ENCODE results near the gene SSBP3. TPM values are rescaled to one million over a fixed set of nuclear protein-coding genes. Genes with fewer than 3 reads are reported as not detected.
"Not testable (repeated sequence)": the region's sequence is repeated elsewhere in the genome, so short reads cannot be mapped to it uniquely, and the experiment has no call there.

Gene SSBP3
- total RNA-seq, 4 donors from 2014 or later = 17.1 to 25.4 (median 21.5) TPM

- H3K36me3 ChIP-seq = peaks cover 0 to 96% (median 7%) of the 10 kb centered on the region in 3 donors
- no peak overlapping the region for H3K27ac ChIP-seq
- WGBS, 2 donors = 84 to 90% methylated on average over 8 to 12 of the region's 15 CpGs
- TF ChIP-seq POLR2A (IDR thresholded peaks at IDR 0.05) (no peak), CTCF (IDR thresholded peaks at IDR 0.05) (no peak)
- DNase-seq = no peak
- no peak overlapping the region for H3K4me3 ChIP-seq
- no peaks in the 10 kb centered on the region for H3K27me3 ChIP-seq
- H3K9me3 ChIP-seq = no peaks in the 10 kb centered on the region
- intact Hi-C loops (cut with DNase I) = no loop called here
- H3K4me1 ChIP-seq = peaks cover 0 to 31% (median 0%) of the 10 kb centered on the region in 3 donors
Measured at GRCh38 chr1:54391450-54392209, 14.6 kb downstream of the SSBP3 start.

- H3K36me3 ChIP-seq = peaks cover 0 to 95% (median 6%) of the 10 kb centered on the region in 3 donors
- H3K27ac ChIP-seq = no peak overlapping the region
- H3K9me3 ChIP-seq = no peaks in the 10 kb centered on the region
- DNase-seq = no peak
- peaks cover 0 to 35% (median 0%) of the 10 kb centered on the region in 3 donors for H3K4me1 ChIP-seq
- H3K27me3 ChIP-seq = no peaks in the 10 kb centered on the region
- TF ChIP-seq POLR2A (IDR thresholded peaks at IDR 0.05) (no peak), CTCF (IDR thresholded peaks at IDR 0.05) (no peak)
- H3K4me3 ChIP-seq = no peak overlapping the region
- intact Hi-C loops (cut with DNase I) = no loop called here
- WGBS, 2 donors = 94 to 95% methylated on average over 8 to 19 of the region's 24 CpGs
Measured at GRCh38 chr1:54390655-54391054, 15.5 kb downstream of the SSBP3 start.

GRCh38 chr1:54389608-54390007, 16.6 kb downstream of the SSBP3 start:
- H3K4me3 ChIP-seq; H3K9me3 ChIP-seq; DNase-seq; intact Hi-C loops (cut with DNase I); H3K27me3 ChIP-seq; H3K27ac ChIP-seq: not testable (repeated sequence)
- Histone ChIP-seq H3K36me3 (peaks cover 0 to 92% (median 0%) of the 10 kb centered on the region in 3 donors), H3K4me1 (peaks cover 0 to 45% (median 3%) of the 10 kb centered on the region in 3 donors)
- WGBS, 2 donors = 82 to 95% methylated on average over 2 of the region's 2 CpGs

GRCh38 chr1:54387419-54387818, 18.8 kb downstream of the SSBP3 start:
- H3K36me3 ChIP-seq = peaks cover 0 to 81% (median 0%) of the 10 kb centered on the region in 3 donors
- intact Hi-C loops (cut with DNase I) = no loop called here
- no peaks in the 10 kb centered on the region for H3K9me3 ChIP-seq
- no peak for DNase-seq
- H3K27me3 ChIP-seq = no peaks in the 10 kb centered on the region
- 89% methylated on average over 5 of the region's 5 CpGs for WGBS, 2 donors
- H3K27ac ChIP-seq = no peak overlapping the region
- H3K4me3 ChIP-seq = no peak overlapping the region
- TF ChIP-seq CTCF (IDR thresholded peaks at IDR 0.05) = no peak
- no peak for TF ChIP-seq POLR2A (IDR thresholded peaks at IDR 0.05)
- peaks cover 0 to 41% (median 4%) of the 10 kb centered on the region in 3 donors for H3K4me1 ChIP-seq

- 82 to 95% methylated on average over 3 of the region's 3 CpGs for WGBS, 2 donors
- intact Hi-C loops (cut with DNase I) = no loop called here
- TF ChIP-seq CTCF (IDR thresholded peaks at IDR 0.05) (no peak), POLR2A (IDR thresholded peaks at IDR 0.05) (no peak)
- H3K4me1 ChIP-seq = peaks cover 0 to 44% (median 4%) of the 10 kb centered on the region in 3 donors
- no peak for DNase-seq
- H3K27me3 ChIP-seq = no peaks in the 10 kb centered on the region
- peaks cover 0 to 79% (median 0%) of the 10 kb centered on the region in 3 donors for H3K36me3 ChIP-seq
- no peak overlapping the region for H3K4me3 ChIP-seq
- no peaks in the 10 kb centered on the region for H3K9me3 ChIP-seq
- peak overlapping the region; percentile 1 to 60 (median 36) for H3K27ac ChIP-seq
Measured at GRCh38 chr1:54385727-54386022, 20.5 kb downstream of the SSBP3 start.
